IMR-90 (cell line): ENCODE measurements around the gene ANTXR1. TPM values are rescaled to one million over a fixed set of nuclear protein-coding genes. Genes with fewer than 3 reads are reported as not detected.

Source experiments
- ATAC-seq: fragments of 200-7000 bp; cut with Tn5 transposase; 2 replicates; pipeline ENCODE4 v1.9.1; 2020; ENCODE audit warnings: low read depth, mild to moderate bottlenecking, moderate library complexity
- BruUV-seq: library from RNA; stranded (reverse); fragments of 400-500 nt; replicated peaks from 2 replicates; lab custom pipeline; 2021; lab: Mats Ljungman, UMichigan
- CTCF ChIA-PET: fragments of 300-600 bp; formaldehyde crosslinking; extraction: SDS; loops from one replicate; lab custom pipeline; 2021; ENCODE audit warnings: antibody characterized with exemption; lab: Yijun Ruan, JAX
- POLR2A ChIA-PET: fragments of 300-600 bp; sonication (Branson Sonifier 250); formaldehyde crosslinking; loops from one replicate; lab custom pipeline; 2022; ENCODE audit warnings: antibody characterized with exemption; ENCODE audit not compliant: unreplicated experiment; lab: Charles Lee
- DNase-seq: peaks from one replicate; pipeline ENCODE4 v3.0.0; 2013
- H2AFZ ChIP-seq: replicated peaks from 2 replicates; pipeline ENCODE3; 2013; ENCODE audit warnings: low read length, mild to moderate bottlenecking; ENCODE audit not compliant: poor library complexity
- H2AK5ac ChIP-seq: 2 replicates; pipeline ENCODE4 v1.6.1; 2013; ENCODE audit warnings: low read depth, low read length, inconsistent platforms
- H2AK9ac ChIP-seq: replicated peaks from 2 replicates; pipeline ENCODE3; 2013; ENCODE audit warnings: mild to moderate bottlenecking, low read depth, low read length, moderate library complexity; ENCODE audit not compliant: poor library complexity
- H2BK120ac ChIP-seq: 2 replicates; pipeline ENCODE4 v1.6.1; 2013; ENCODE audit warnings: low read depth, low read length, inconsistent platforms
- H2BK15ac ChIP-seq: 3 replicates; pipeline ENCODE4 v1.6.1; 2013; ENCODE audit warnings: low read depth, low read length, inconsistent platforms
- H2BK20ac ChIP-seq: 2 replicates; pipeline ENCODE4 v1.6.1; 2013; ENCODE audit warnings: low read depth, mild to moderate bottlenecking, inconsistent platforms, low read length, moderate library complexity
- H2BK5ac ChIP-seq: 2 replicates; pipeline ENCODE4 v1.6.1; 2013; ENCODE audit warnings: mild to moderate bottlenecking, low read depth, low read length, inconsistent platforms; ENCODE audit not compliant: poor library complexity, severe bottlenecking
- H3K14ac ChIP-seq: replicated peaks from 2 replicates; pipeline ENCODE4 v1.6.1; 2013; ENCODE audit warnings: low read depth, low read length, inconsistent platforms
- H3K18ac ChIP-seq: 2 replicates; pipeline ENCODE4 v1.6.1; 2013; ENCODE audit warnings: low read depth, low read length, control low read depth
- H3K23ac ChIP-seq: 2 replicates; pipeline ENCODE4 v1.6.1; 2013; ENCODE audit warnings: low read depth, low read length, inconsistent platforms
- H3K27ac ChIP-seq: 2 replicates; pipeline ENCODE4 v1.5.1; 2013; ENCODE audit warnings: mild to moderate bottlenecking, control low read depth, low read length; ENCODE audit not compliant: insufficient read depth
- H3K27me3 ChIP-seq: 2 replicates; pipeline ENCODE4 v1.6.1; 2013; ENCODE audit warnings: low read length; ENCODE audit not compliant: control insufficient read depth, insufficient read depth
- H3K36me3 ChIP-seq: 2 replicates; pipeline ENCODE4 v1.6.1; 2013; ENCODE audit warnings: low read length, mixed read lengths; ENCODE audit not compliant: control insufficient read depth, insufficient read depth
- H3K4ac ChIP-seq: 2 replicates; pipeline ENCODE4 v1.6.1; 2013; ENCODE audit warnings: low read depth, low read length, inconsistent platforms
- H3K4me1 ChIP-seq: 2 replicates; pipeline ENCODE4 v1.6.1; 2013; ENCODE audit warnings: low read length, mixed read lengths; ENCODE audit not compliant: control insufficient read depth, insufficient read depth
- H3K4me2 ChIP-seq: 2 replicates; pipeline ENCODE4 v1.6.1; 2013; ENCODE audit warnings: low read depth, mild to moderate bottlenecking, control low read depth, low read length, moderate library complexity
- H3K4me3 ChIP-seq: 2 replicates; pipeline ENCODE4 v1.5.1; 2013; ENCODE audit warnings: low read depth, mild to moderate bottlenecking, control low read depth, low read length, moderate library complexity; ENCODE audit not compliant: insufficient read depth
- H3K56ac ChIP-seq: 2 replicates; pipeline ENCODE4 v1.6.1; 2013; ENCODE audit warnings: low read length, inconsistent platforms; ENCODE audit not compliant: insufficient read depth; ENCODE audit errors: extremely low read depth
- H3K79me1 ChIP-seq, 2 experiments: 2 replicates each; pipeline ENCODE4 v1.6.1; 2013; ENCODE audit warnings: low read length in 2 of 2, inconsistent platforms in 1 of 2, low read depth in 1 of 2
- H3K9ac ChIP-seq: 2 replicates; pipeline ENCODE4 v1.6.1; 2013; ENCODE audit warnings: low read depth, low read length, control low read depth
- H3K9me1 ChIP-seq: 2 replicates; pipeline ENCODE4 v1.6.1; 2013; ENCODE audit warnings: low read length, inconsistent platforms; ENCODE audit not compliant: insufficient read depth
- H3K9me3 ChIP-seq: 2 replicates; pipeline ENCODE4 v1.6.1; 2013; ENCODE audit warnings: low read length; ENCODE audit not compliant: control insufficient read depth, insufficient read depth
- H4K20me1 ChIP-seq: 2 replicates; pipeline ENCODE4 v1.6.1; 2013; ENCODE audit warnings: low read length, inconsistent platforms; ENCODE audit not compliant: insufficient read depth
- H4K5ac ChIP-seq: 2 replicates; pipeline ENCODE4 v1.6.1; 2013; ENCODE audit warnings: mild to moderate bottlenecking, low read depth, low read length, control low read depth
- H4K8ac ChIP-seq, 2 experiments: 2 replicates each; pipeline ENCODE4 v1.6.1; 2013; ENCODE audit warnings: low read depth in 2 of 2, low read length in 2 of 2, control low read depth in 1 of 2, inconsistent platforms in 1 of 2
- H4K91ac ChIP-seq: 2 replicates; pipeline ENCODE4 v1.6.1; 2013; ENCODE audit warnings: low read depth, low read length, inconsistent platforms; ENCODE audit not compliant: insufficient read depth
- MAZ ChIP-seq: IDR thresholded peaks from 2 replicates; pipeline ENCODE4 v1.6.1; 2012; ENCODE audit warnings: low read depth, mild to moderate bottlenecking, low read length, improper control_type of control experiment, moderate library complexity, borderline replicate concordance
- MXI1 ChIP-seq: IDR thresholded peaks from 2 replicates; pipeline ENCODE4 v1.6.1; 2012; ENCODE audit warnings: low read depth, mild to moderate bottlenecking, low read length, moderate library complexity, borderline replicate concordance
- POLR2A ChIP-seq: IDR thresholded peaks from 2 replicates; pipeline ENCODE4 v1.6.1; 2012; ENCODE audit warnings: mild to moderate bottlenecking, low read depth, low read length
- RFX5 ChIP-seq: IDR thresholded peaks from 2 replicates; pipeline ENCODE4 v1.8.0; 2012; ENCODE audit warnings: low read depth, mild to moderate bottlenecking, low read length, moderate library complexity
- WGBS, 2 experiments: methylation state at CpG; one replicate each; pipeline versions ENCODE4 v1.1.5 to v1.1.7; 2013; ENCODE audit warnings: missing lambda C conversion rate in 2 of 2; ENCODE audit not compliant: insufficient read length in 1 of 2; ENCODE audit errors: extremely low coverage in 2 of 2; 5-methylcytosine and 5-hydroxymethylcytosine counted together
- dilution Hi-C: fragments of 300-500 bp; cut with HindIII; formaldehyde crosslinking; loops from one replicate; pipeline ENCODE4 v1.14.3; 2018; ENCODE audit warnings: low sequenced_read_pairs; ENCODE audit not compliant: unreplicated experiment
- in situ Hi-C: fragments of 300-500 bp; cut with MboI; formaldehyde crosslinking; loops from 3 replicates; pipeline ENCODE4 v1.14.3; 2019; ENCODE audit warnings: low sequenced_read_pairs, inconsistent platforms, mixed read lengths
- intact Hi-C: fragments of 100-400 bp; cut with micrococcal nuclease; formaldehyde crosslinking; loops from 2 replicates; pipeline ENCODE4 v1.10.0; 2022
- polyA plus RNA-seq, 3 experiments: library from polyadenylated mRNA; depleted of rRNA; stranded (reverse); fragments of >200 nt; gene quantifications; 2 replicates each; pipeline ENCODE4 v1.2.3, GENCODE V29; 2012; ENCODE audit warnings: low replicate concordance in 1 of 3
- total RNA-seq: library from RNA; depleted of rRNA; stranded (reverse); fragments of >200 nt; gene quantifications from 2 replicates; pipeline ENCODE4 v1.2.3, GENCODE V29; 2012
- TF ChIP-seq, protein P1 (sequence below): fragments of 150-350 bp; IDR thresholded peaks from 2 replicates; pipeline ENCODE4 v1.6.1; 2016; ENCODE audit warnings: low read depth, mild to moderate bottlenecking, low read length, moderate library complexity, borderline replicate concordance

ANTXR1 gene
- total and polyA plus RNA-seq, 2 of the 4 experiments (the other 2 are of a cell fraction): 27.2 to 36.9 TPM

DNA sequence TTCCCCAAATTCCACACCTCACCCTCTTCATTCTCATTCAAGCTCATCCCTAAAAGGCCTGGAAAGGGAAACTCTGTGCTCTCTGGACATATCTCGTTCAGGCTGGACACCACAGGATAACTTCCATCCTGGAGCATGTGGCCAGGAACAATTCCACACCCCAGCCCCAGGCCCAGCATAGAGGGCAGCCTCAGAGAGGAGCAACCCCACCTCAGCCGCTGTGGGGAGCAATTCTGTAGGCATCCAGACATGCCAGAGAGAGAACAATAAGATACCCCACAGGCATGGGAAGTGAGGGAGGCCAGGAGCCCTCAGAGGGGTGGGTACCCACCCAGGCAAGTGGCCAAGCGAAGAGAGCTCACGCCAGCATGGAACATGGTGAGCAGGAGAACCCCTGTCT is 230.7 kb downstream of the ANTXR1 start:
- Histone ChIP-seq H4K91ac (peak overlapping the region; percentile 88), H3K36me3 (peaks cover 50% of the 10 kb centered on the region), H3K79me1 (peaks cover 21 to 64% of the 10 kb centered on the region in 2 experiments; a peak in 3 of 4 replicates), H4K5ac (peak overlapping the region; percentile 89), H3K14ac (peak overlapping the region; percentile 89), H3K27me3 (no peaks in the 10 kb centered on the region), H2BK20ac (peak overlapping the region; percentile 93), H3K27ac (peak overlapping the region; percentile 93), H3K23ac (peak overlapping the region; percentile 85; the same call in 1 of the 2 replicates), H3K9ac (peak overlapping the region; percentile 53), H2AFZ (no peak overlapping the region), H3K4me1 (peaks cover 38% of the 10 kb centered on the region), H2AK5ac (peak overlapping the region; percentile 93), H2BK5ac (peak overlapping the region; percentile 57), H3K4me3 (no peak overlapping the region), H3K4me2 (no peak overlapping the region), H2AK9ac (no peak overlapping the region), H3K56ac (peak overlapping the region; percentile 42; the same call in 1 of the 2 replicates), H2BK15ac (peak overlapping the region; percentile 67), H4K8ac (peak overlapping the region; percentile 85 to 91), H3K18ac (peak overlapping the region; percentile 96), H3K9me1 (peaks cover 34% of the 10 kb centered on the region), H4K20me1 (no peaks in the 10 kb centered on the region), H3K9me3 (no peaks in the 10 kb centered on the region), H3K4ac (peak overlapping the region; percentile 81), H2BK120ac (peak overlapping the region; percentile 96)
- DNase-seq (no peak), ATAC-seq (no peak)
- dilution Hi-C loops (no loop called here), in situ Hi-C loops (no loop called here), intact Hi-C loops (loop anchor here (5.0 kb wide), 1 partner anchor 64 kb away; no protein-coding TSS in a partner anchor)
- ChIA-PET CTCF (no interaction called here), POLR2A (no interaction called here)
- no TSS peak for BruUV-seq
- TF ChIP-seq, protein P1, sequence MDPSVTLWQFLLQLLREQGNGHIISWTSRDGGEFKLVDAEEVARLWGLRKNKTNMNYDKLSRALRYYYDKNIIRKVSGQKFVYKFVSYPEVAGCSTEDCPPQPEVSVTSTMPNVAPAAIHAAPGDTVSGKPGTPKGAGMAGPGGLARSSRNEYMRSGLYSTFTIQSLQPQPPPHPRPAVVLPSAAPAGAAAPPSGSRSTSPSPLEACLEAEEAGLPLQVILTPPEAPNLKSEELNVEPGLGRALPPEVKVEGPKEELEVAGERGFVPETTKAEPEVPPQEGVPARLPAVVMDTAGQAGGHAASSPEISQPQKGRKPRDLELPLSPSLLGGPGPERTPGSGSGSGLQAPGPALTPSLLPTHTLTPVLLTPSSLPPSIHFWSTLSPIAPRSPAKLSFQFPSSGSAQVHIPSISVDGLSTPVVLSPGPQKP: no peak
- no peak for TF ChIP-seq RFX5
- TF ChIP-seq POLR2A: no peak
- TF ChIP-seq MXI1: no peak
- no peak for TF ChIP-seq MAZ
- no CpG with 5 or more reads among the region's 4 CpGs for WGBS, 2 experiments
